NCI-H2227 (cell line): ENCODE data around the gene RIC8B.

ENCODE experiments used
- DNase-seq: peaks from one replicate; lab custom pipeline; 2025; ENCODE audit not compliant: unreplicated experiment; lab: John Stamatoyannopoulos, UW

Gene RIC8B

GRCh38 chr12:106801167-106801708 lies 26.8 kb downstream of the RIC8B start:
- DNase-seq: no peak

GRCh38 chr12:106801830-106802533 lies 27.5 kb downstream of the RIC8B start:
- DNase-seq: no peak

GRCh38 chr12:106804668-106805067 lies 30.2 kb downstream of the RIC8B start:
- DNase-seq: no peak

GRCh38 chr12:106814714-106815113 lies 40.2 kb downstream of the RIC8B start:
- no peak for DNase-seq

- no peak for DNase-seq
Measured at GRCh38 chr12:106815741-106816140, 41.3 kb downstream of the RIC8B start.

- no peak for DNase-seq
Measured at GRCh38 chr12:106816231-106816630, 41.7 kb downstream of the RIC8B start.

GRCh38 chr12:106819991-106820390 lies 45.5 kb downstream of the RIC8B start:
- DNase-seq: no peak

GRCh38 chr12:106831699-106832098 lies 57.2 kb downstream of the RIC8B start:
- DNase-seq: no peak

GRCh38 chr12:106837782-106838181 lies 63.3 kb downstream of the RIC8B start:
- DNase-seq: no peak

GRCh38 chr12:106839333-106839732 lies 64.9 kb downstream of the RIC8B start:
- no peak for DNase-seq

GRCh38 chr12:106840243-106840642 lies 65.8 kb downstream of the RIC8B start:
- no peak for DNase-seq

- DNase-seq: peak; percentile 49
Measured at GRCh38 chr12:106841510-106842302, 67.2 kb downstream of the RIC8B start.

- DNase-seq: no peak
Measured at GRCh38 chr12:106845902-106846301, 71.4 kb downstream of the RIC8B start.

GRCh38 chr12:106847861-106848260 lies 73.4 kb downstream of the RIC8B start:
- DNase-seq: no peak

- DNase-seq: no peak
Measured at GRCh38 chr12:106851306-106851705, 76.8 kb downstream of the RIC8B start.

GRCh38 chr12:106854723-106855122 lies 80.2 kb downstream of the RIC8B start:
- DNase-seq: no peak

- DNase-seq: no peak
Measured at GRCh38 chr12:106855221-106855758, 80.8 kb downstream of the RIC8B start.

GRCh38 chr12:106861984-106862916 lies 87.8 kb downstream of the RIC8B start:
- no peak for DNase-seq

GRCh38 chr12:106863189-106863588 lies 88.7 kb downstream of the RIC8B start:
- no peak for DNase-seq

GRCh38 chr12:106865683-106866082 lies 91.2 kb downstream of the RIC8B start:
- no peak for DNase-seq
